ENCODE results near the gene TTC28.

The TTC28 gene

DNA sequence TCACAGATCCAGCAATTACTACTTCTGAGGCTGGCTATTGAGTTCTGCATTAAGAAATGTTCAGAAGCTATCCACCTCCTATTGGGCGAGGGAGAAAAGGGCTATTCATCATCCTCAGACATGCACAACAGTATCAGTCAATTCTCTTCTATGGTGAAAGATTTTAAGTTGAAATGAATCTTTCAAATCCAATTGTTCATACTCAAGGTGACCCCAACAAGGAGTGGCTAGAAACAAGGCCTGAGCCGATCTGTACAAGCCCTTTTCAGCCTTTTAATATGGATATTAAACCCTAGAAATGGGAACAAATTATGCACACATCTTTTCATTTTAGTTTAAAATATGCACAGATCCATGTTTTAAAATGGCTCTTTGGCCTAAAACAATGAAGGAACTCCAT lies 457.1 kb downstream of the TTC28 start:
- TF ChIP-seq CEBPB (IDR thresholded peaks at IDR 0.05) (no peak), FOXM1 (IDR thresholded peaks at IDR 0.05; ENCODE audit: borderline replicate concordance, low read depth) (no peak), TCF12 (IDR thresholded peaks at IDR 0.05; ENCODE audit: low read depth) (no peak), EP300 (IDR thresholded peaks at IDR 0.05; ENCODE audit: borderline replicate concordance) (no peak), TAF1 (IDR thresholded peaks at IDR 0.05; ENCODE audit: low read depth) (no peak), YY1 (IDR thresholded peaks at IDR 0.05; ENCODE audit: low read depth) (no peak), NFIC (IDR thresholded peaks at IDR 0.05) (no peak), REST (IDR thresholded peaks at IDR 0.05; ENCODE audit: low read depth) (no peak), USF1 (IDR thresholded peaks at IDR 0.05) (no peak), CREB1 (IDR thresholded peaks at IDR 0.05; ENCODE audit: low read depth) (no peak), ZBTB7A (IDR thresholded peaks at IDR 0.05; ENCODE audit: low read depth) (no peak), EGR1 (IDR thresholded peaks at IDR 0.05) (no peak), TEAD4 (IDR thresholded peaks at IDR 0.05) (no peak)
- TF ChIP-seq, protein P1, sequence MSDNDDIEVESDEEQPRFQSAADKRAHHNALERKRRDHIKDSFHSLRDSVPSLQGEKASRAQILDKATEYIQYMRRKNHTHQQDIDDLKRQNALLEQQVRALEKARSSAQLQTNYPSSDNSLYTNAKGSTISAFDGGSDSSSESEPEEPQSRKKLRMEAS (IDR thresholded peaks at IDR 0.05), result no peak

DNA sequence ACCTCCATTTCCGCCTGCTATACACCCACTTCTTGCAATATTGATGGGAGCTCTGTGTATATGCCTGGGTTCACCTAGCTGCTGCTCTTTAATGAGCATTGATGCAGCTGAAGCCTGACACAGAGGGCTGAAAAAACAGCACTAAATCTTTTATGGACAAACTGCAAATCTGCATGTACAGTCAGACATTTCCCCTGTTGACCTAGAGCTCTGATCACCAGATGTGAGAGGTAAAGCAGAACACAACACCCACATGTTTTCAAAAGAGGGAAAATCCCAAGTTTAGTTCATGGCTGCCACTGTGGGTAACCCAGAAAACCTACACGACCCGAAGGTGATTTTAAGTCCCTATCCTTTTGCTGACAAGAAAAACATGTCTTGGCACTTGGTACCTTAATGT lies 457.6 kb downstream of the TTC28 start:
- no peak for TF ChIP-seq FOXM1 (IDR thresholded peaks at IDR 0.05; ENCODE audit: borderline replicate concordance, low read depth)
- TF ChIP-seq EGR1 (IDR thresholded peaks at IDR 0.05), result no peak
- TF ChIP-seq, protein P1 (IDR thresholded peaks at IDR 0.05), result no peak
- no peak for TF ChIP-seq CEBPB (IDR thresholded peaks at IDR 0.05)
- TF ChIP-seq EP300 (IDR thresholded peaks at IDR 0.05; ENCODE audit: borderline replicate concordance), result no peak
- TF ChIP-seq NFIC (IDR thresholded peaks at IDR 0.05), result no peak
- no peak for TF ChIP-seq REST (IDR thresholded peaks at IDR 0.05; ENCODE audit: low read depth)
- no peak for TF ChIP-seq TAF1 (IDR thresholded peaks at IDR 0.05; ENCODE audit: low read depth)
- TF ChIP-seq USF1 (IDR thresholded peaks at IDR 0.05), result no peak
- no peak for TF ChIP-seq ZBTB7A (IDR thresholded peaks at IDR 0.05; ENCODE audit: low read depth)
- no peak for TF ChIP-seq YY1 (IDR thresholded peaks at IDR 0.05; ENCODE audit: low read depth)
- no peak for TF ChIP-seq TCF12 (IDR thresholded peaks at IDR 0.05; ENCODE audit: low read depth)
- TF ChIP-seq TEAD4 (IDR thresholded peaks at IDR 0.05), result no peak
- no peak for TF ChIP-seq RAD21 (IDR thresholded peaks at IDR 0.05; ENCODE audit: low read depth)
- no peak for TF ChIP-seq CREB1 (IDR thresholded peaks at IDR 0.05; ENCODE audit: low read depth)

DNA sequence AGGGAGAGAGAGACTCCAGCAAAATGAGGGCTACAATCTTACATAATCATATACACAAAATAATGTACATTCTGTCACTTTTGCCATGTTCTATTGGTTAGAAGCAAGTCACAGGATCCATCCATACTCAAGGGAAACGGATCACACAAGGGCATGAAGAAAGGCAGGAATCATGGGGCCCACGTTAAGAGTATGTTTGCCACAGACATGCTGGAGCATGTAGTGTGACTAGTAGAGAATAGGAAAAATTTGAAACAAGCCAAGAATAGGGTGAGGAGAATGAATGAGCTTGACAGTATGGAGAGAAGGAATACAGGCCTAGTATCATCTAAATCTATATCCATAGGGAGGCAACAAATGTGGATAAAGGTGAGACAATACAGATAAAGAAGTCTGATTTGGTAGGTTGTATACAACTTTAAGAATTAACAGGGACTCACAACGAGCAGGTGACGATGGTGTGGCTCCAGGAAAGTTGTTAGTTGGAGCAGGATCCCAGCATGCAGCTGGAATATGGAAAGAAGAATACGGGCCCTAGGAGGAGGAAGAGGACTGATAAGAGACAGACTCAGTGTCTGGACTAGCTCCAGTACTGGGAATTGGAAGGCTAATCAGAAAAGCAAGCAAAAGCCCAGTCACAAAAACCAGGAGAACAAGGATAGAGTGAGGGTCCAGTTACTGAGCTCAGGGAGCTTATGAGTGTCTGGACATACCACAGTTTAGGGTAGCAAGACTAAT lies 458.8 kb downstream of the TTC28 start:
- TF ChIP-seq ZBTB7A (IDR thresholded peaks at IDR 0.05; ENCODE audit: low read depth) (no peak), USF1 (IDR thresholded peaks at IDR 0.05) (no peak), TAF1 (IDR thresholded peaks at IDR 0.05; ENCODE audit: low read depth) (no peak), TEAD4 (IDR thresholded peaks at IDR 0.05) (no peak), EGR1 (IDR thresholded peaks at IDR 0.05) (no peak), REST (IDR thresholded peaks at IDR 0.05; ENCODE audit: low read depth) (no peak), YY1 (IDR thresholded peaks at IDR 0.05; ENCODE audit: low read depth) (no peak), CEBPB (IDR thresholded peaks at IDR 0.05) (no peak), NFIC (IDR thresholded peaks at IDR 0.05) (no peak), EP300 (IDR thresholded peaks at IDR 0.05; ENCODE audit: borderline replicate concordance) (no peak), CREB1 (IDR thresholded peaks at IDR 0.05; ENCODE audit: low read depth) (no peak), FOXM1 (IDR thresholded peaks at IDR 0.05; ENCODE audit: borderline replicate concordance, low read depth) (no peak), RAD21 (IDR thresholded peaks at IDR 0.05; ENCODE audit: low read depth) (no peak), TCF12 (IDR thresholded peaks at IDR 0.05; ENCODE audit: low read depth) (no peak)
- TF ChIP-seq, protein P1 (IDR thresholded peaks at IDR 0.05), result no peak
